ENCODE results near the gene ZBTB7C.

Gene ZBTB7C

GRCh38 chr18:48208432-48209140 is 200.6 kb downstream of the ZBTB7C start:
- no peak for DNase-seq

GRCh38 chr18:48207733-48208132 is 201.4 kb downstream of the ZBTB7C start:
- no peak for DNase-seq

GRCh38 chr18:48206887-48207286 is 202.3 kb downstream of the ZBTB7C start:
- no peak for DNase-seq

DNA sequence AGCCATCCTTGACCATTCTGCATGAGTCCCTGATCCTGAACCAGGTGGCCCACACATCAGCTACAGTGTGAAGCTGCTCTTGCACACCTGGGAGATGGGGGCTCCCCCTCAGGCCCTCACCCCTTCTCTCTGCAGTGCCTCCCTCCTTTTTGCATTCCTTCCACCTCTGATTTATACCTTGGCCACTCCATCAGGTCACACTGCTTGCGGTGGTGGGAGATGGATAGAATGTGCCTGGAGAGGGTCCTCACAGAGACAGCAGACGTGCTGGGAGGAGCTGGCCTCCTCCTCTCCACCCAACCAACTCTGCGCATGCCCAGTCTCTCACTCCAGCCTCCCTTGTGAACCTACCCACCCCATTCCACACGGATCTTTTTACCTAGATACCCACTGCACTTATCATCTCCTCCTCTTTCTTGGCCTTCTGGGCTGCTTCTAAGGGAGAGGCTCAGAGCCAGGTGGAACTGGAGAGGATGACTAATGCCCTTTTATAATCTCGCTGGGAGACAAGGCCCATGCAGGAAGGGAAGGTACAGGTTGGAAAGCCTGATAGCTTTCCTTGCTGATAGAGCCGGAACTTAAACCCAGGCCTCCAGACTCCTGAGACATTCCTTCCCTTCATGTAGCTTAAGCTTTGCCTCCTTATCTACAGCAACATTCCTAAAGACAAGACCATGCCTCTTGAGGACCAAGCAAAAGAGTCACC is 205.1 kb downstream of the ZBTB7C start:
- no peak for DNase-seq

GRCh38 chr18:48203288-48203945 is 205.8 kb downstream of the ZBTB7C start:
- no peak for DNase-seq

DNA sequence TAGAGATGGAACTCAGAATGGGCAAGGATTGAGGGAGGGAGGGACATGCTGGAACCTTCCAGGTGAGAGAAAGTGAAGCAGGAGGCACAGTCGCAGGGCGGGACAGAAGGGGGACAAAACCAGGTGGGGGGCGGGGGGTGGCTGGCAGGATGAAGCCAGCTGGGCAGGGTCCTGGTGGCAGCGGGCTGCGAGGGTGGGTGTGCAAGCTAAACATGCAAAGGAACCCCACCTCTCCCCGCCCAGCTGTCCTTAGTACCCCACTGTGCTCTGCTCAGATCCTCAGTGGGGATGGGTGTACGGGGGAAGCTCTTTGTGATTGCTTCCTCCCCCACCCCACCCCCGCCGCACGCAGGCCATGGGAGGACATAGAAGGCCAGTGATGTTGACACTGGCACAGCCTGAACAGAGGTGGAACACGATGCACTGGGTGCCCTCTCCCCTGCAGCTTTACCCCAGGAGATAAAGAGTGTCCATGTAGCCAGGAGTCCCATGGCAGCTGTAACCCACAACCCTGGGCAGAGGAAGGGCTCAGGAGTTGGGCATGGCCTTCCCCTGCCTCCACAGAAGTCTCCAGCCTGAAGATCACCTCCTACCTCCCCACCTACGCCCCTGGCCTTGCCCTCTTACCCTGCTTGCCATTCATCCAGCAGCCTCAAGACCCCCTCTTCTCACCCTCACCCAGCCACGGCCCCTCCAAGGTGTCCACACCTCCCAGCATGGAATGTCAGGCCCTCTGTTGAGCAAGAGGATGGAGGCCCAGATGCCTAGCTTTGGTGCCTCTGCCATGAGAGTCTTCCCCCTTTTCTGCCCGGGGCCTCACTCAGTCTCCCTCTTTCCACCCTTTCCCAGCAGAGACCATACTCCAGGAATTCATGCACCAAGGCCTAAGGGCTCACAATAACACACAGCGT is 206.6 kb downstream of the ZBTB7C start:
- DNase-seq: no peak

DNA sequence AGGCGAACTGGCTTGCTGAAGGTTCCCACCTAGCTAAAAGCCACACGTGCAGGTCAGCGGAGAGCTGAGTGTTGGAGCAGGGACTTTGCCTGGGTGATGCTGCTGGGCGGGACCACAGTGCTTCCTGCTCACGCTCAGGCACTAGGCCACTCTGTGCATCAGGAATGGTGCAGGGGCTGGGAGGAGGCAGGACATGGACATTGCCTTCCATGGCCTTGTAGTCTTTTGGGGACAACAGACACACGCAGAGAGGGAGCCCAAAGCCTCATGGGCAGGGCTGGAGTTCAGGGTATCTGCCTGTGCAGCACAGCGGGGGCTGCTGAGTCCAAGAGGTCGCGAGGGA is 207.2 kb downstream of the ZBTB7C start:
- no peak for DNase-seq

DNA sequence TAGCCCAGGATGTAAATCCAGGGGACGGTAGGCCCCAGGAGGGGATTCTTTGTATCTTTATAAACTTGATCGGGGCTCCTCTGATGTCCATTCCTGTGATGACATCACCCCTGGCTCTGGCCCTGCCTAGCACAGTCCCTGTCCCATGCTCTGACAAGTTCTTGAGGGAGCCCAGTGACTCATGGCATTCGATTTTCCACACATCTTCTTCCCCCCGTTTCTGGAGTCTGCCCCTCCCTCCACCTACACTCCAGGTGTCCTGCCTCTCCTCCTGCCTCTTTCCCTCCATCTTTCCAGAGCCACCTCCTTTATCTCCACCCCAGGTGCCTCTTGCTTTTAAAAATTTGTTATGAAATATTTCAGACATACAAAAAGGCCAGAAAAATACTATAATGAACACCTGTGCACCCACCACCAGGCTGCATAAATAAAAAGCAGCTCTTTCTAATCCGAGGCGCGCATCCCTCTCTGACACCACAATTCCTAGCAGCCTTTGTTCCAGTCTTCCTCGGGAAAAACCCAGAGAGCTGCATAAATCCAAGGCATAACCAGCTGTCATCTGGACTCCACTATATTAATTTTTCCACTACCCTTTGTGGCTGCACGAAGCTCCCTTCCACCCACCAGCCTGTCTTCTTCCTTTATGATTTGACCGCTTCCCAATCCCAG is 207.7 kb downstream of the ZBTB7C start:
- no peak for DNase-seq

DNA sequence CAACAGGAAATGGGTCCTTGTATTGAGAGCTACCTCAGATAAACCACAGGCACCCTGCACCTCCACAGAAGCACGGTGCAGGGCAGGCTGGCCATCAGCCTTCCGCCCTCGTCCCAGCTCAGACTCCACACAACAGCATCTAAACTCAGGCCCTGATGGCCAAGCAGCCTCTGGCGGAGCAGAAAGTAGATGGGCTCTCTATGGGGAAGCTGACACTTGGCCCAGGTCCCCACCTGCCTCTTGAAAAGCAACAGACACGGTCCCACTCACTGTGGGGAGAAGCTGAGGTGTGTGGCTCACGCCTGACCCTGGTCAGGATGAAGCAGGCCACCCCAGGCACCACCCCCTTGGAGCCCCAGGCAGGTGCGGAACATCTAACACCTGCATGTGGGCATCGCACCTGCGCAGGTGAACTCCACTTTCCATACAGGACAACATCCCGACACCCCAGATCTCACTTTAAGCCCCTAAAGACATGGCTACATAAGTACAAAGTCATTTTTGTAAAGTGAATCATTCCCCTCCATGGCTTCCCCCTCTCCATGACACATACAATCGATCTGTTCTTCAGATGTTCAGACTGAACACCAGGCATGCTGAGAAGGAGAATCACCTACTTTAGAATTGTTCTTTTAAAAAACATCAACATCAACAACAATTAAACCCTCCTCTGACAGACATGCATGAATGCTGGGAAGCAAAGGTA is 208.4 kb downstream of the ZBTB7C start:
- DNase-seq: no peak

- DNase-seq: no peak
Observed at GRCh38 chr18:48199399-48199798, 209.8 kb downstream of the ZBTB7C start.

GRCh38 chr18:48197819-48198218 is 211.4 kb downstream of the ZBTB7C start:
- DNase-seq: no peak

GRCh38 chr18:48195787-48196186 is 213.4 kb downstream of the ZBTB7C start:
- DNase-seq: no peak

- no peak for DNase-seq
Observed at GRCh38 chr18:48194591-48195181, 214.5 kb downstream of the ZBTB7C start.

DNA sequence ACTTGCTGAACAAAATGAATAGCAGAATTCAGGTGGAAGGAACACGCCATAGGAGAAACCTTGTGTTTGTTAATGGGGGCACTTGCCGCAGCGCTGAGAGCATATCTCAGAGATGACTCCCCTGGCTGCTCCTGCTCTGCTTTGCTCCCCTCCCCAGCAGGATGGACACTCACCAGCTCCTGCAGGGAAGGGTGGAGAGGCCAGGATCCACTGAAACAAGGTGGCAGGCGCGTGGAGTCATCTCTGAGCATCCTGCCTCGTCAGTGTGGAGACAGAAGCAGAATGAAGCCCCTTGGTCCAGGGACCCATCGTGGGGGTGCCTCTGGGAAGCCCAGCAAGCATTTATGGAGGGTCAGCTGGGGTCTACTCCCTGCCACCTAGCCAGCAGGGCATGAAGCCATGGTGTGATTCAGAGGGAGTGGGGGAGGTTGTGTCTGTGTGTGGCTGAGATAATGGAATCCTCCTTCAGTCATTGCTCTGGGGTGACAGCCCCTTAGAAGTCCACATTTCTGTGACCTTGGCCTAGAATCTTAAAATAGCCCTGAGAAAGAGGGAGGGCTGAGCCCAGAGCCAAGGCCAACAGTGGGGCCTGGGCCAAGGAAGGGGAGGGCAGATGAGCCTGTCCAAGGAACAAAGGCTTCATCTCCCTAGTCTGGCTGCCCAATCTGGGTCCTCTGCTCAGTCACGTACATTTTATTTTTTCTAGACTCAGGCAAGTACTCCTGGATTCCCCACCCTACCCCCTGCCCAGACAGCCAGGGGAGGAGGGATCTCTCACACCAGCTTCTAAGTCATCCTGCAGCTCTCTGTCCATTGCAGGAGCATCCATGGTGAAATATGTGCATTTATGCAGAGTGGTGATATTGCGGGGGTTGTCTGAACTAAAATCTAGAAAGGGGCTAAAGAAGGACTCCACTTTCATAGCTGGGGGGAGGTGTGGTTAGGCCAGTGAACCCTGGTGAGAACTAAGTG is 215.4 kb downstream of the ZBTB7C start:
- DNase-seq: no peak

GRCh38 chr18:48192542-48192941 is 216.6 kb downstream of the ZBTB7C start:
- no peak for DNase-seq

GRCh38 chr18:48191494-48191893 is 217.7 kb downstream of the ZBTB7C start:
- DNase-seq: no peak

DNA sequence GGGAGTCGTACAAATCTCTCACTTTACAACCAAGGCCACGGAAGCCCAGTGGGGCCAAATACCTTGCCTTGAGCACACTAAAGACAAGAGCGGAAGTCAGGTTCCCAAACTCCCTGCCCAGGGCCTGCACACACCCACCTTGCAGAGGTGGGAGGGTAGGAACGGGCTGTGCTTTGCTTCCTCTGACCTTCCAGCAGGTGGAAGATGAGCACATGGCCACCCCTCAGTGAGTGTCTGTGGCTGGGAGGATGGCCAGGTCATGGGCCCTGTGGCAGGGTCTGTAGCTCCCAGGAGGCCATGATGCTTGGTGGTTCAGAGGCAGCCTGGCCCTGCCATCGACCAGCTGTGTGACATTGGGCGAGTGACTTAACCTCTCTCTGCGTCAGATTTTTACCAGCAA is 218.2 kb downstream of the ZBTB7C start:
- DNase-seq: no peak

DNA sequence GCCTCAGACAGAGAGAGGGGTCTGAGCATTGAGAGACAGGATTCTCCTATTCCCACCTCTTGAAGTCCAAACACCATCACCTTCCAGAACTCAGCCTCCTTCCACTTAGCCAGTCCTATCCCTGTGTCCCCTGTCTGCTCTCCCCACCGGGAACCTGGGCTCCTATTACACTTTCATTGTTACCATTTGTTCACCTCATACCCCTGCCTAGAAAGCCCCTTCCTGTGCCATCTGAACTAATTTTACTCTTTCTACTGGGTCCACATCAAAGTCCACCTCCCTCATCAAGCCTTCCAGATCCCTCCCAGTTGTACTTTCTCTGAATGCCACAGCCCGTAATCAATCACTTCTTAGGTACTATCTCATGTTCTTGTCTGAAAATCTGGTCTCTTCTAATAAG is 220.6 kb downstream of the ZBTB7C start:
- DNase-seq: no peak

GRCh38 chr18:48186861-48187260 is 222.3 kb downstream of the ZBTB7C start:
- no peak for DNase-seq

GRCh38 chr18:48186131-48186766 is 222.9 kb downstream of the ZBTB7C start:
- no peak for DNase-seq
